ENCODE results near the gene USP6NL.
A peak's percentile ranks its signal among the peaks of the same experiment; 100 is the strongest.

DNA sequence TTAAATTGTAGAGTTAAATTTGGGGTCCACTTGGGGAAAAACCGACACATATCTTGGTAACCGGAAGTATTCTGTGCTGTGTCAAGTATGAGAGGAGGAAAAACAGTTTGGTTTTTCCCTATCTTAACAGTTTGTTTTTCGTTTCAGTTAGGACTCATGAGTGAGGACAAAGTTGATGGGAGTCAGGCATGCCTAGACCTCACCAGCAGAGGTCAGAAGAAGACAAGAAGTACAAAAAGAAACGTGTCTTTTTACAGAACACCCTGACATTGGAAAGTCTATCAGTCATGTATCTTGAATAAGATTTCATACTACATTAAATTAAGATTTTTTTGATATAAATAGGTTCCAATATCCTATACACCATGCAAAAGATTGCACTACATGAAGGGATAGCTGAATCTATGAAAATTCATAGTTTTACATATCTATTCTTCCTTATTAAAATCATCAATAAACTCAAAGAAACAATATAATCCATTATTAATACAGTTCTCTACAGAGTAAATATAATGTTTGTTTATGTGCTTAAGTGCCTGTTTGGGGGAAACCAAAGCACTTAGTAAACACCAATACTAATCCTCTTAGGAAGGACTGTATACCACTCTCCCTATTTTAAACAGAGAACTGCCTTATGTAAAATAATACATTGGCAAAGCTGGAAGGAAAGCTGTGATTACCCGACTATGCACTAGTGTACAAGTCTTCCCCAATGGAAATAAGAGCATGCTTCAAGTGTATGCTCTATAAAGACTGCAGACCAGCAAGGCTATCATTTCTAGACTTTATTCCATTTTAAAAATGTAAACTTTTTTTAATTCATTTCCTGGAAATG is 95.6 kb downstream of the USP6NL start:
- TF ChIP-seq, protein P1, sequence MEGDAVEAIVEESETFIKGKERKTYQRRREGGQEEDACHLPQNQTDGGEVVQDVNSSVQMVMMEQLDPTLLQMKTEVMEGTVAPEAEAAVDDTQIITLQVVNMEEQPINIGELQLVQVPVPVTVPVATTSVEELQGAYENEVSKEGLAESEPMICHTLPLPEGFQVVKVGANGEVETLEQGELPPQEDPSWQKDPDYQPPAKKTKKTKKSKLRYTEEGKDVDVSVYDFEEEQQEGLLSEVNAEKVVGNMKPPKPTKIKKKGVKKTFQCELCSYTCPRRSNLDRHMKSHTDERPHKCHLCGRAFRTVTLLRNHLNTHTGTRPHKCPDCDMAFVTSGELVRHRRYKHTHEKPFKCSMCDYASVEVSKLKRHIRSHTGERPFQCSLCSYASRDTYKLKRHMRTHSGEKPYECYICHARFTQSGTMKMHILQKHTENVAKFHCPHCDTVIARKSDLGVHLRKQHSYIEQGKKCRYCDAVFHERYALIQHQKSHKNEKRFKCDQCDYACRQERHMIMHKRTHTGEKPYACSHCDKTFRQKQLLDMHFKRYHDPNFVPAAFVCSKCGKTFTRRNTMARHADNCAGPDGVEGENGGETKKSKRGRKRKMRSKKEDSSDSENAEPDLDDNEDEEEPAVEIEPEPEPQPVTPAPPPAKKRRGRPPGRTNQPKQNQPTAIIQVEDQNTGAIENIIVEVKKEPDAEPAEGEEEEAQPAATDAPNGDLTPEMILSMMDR (IDR thresholded peaks at IDR 0.05; ENCODE audit: insufficient read depth, low read length) = peak; percentile 24
- TF ChIP-seq, protein P2, sequence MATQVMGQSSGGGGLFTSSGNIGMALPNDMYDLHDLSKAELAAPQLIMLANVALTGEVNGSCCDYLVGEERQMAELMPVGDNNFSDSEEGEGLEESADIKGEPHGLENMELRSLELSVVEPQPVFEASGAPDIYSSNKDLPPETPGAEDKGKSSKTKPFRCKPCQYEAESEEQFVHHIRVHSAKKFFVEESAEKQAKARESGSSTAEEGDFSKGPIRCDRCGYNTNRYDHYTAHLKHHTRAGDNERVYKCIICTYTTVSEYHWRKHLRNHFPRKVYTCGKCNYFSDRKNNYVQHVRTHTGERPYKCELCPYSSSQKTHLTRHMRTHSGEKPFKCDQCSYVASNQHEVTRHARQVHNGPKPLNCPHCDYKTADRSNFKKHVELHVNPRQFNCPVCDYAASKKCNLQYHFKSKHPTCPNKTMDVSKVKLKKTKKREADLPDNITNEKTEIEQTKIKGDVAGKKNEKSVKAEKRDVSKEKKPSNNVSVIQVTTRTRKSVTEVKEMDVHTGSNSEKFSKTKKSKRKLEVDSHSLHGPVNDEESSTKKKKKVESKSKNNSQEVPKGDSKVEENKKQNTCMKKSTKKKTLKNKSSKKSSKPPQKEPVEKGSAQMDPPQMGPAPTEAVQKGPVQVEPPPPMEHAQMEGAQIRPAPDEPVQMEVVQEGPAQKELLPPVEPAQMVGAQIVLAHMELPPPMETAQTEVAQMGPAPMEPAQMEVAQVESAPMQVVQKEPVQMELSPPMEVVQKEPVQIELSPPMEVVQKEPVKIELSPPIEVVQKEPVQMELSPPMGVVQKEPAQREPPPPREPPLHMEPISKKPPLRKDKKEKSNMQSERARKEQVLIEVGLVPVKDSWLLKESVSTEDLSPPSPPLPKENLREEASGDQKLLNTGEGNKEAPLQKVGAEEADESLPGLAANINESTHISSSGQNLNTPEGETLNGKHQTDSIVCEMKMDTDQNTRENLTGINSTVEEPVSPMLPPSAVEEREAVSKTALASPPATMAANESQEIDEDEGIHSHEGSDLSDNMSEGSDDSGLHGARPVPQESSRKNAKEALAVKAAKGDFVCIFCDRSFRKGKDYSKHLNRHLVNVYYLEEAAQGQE (IDR thresholded peaks at IDR 0.05; ENCODE audit: insufficient replicate concordance, low read depth) = no peak

All from HL-60 (cell line).